ENCODE measurements around the gene SLC5A3. TPM values are rescaled to one million over a fixed set of nuclear protein-coding genes. Genes with fewer than 3 reads are reported as not detected.

SLC5A3 gene
- total RNA-seq, 1 donor from 2014 or later: 68.2 TPM

DNA sequence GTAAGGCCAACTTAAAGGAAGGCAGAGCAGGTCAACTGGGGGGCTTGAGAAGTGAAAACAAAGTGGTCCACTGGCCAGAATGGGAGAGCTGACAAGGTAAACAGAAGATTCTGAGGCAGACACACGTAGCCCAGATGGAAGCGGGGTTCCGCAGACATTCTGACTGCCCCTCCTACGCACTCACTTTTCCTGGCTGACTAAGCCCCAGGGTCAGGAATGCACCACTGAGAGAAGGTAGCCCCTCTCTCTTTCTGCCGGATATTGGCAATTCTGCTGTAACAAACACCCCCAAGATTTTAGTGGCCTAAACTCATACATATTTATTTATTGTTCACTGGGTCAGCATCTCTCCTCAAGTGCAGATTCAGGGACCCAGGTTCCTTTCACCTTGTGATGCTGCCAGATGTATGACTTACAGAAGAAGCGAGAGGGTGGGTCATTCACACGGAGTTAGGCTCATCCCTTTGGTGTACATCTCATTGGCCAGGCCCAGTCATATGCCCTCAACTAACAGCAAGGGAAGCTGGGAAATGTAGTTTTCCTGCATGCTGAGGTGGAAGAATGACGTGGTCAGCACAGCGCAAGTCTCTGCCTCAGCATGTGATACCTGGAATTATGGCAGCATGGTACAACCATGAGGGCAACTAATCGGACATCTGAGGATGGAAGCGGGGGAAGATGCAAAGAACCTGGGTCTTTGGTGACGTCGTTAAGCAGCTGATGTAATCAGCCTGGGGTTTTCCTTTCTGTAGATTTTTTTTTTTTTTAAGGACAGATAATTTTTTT lies 43.4 kb upstream of the SLC5A3 start:
- TF ChIP-seq CTCF (IDR thresholded peaks at IDR 0.05): no peak
- Mint-ChIP-seq H3K4me1 (ENCODE audit: unreplicated experiment) (peaks cover 26% of the 10 kb centered on the region), H3K36me3 (ENCODE audit: unreplicated experiment) (peaks cover 9% of the 10 kb centered on the region), H3K9me3 (ENCODE audit: unreplicated experiment) (peaks cover 3% of the 10 kb centered on the region), H3K27me3 (ENCODE audit: unreplicated experiment) (no peaks in the 10 kb centered on the region), H3K4me3 (ENCODE audit: unreplicated experiment) (no peak overlapping the region), H3K27ac (ENCODE audit: unreplicated experiment) (no peak overlapping the region)
- DNase-seq (ENCODE audit: extremely low spot score, unreplicated experiment): no peak

- Mint-ChIP-seq H3K27ac (ENCODE audit: unreplicated experiment) (no peak overlapping the region), H3K27me3 (ENCODE audit: unreplicated experiment) (no peaks in the 10 kb centered on the region), H3K4me1 (ENCODE audit: unreplicated experiment) (peaks cover 44% of the 10 kb centered on the region), H3K4me3 (ENCODE audit: unreplicated experiment) (no peak overlapping the region), H3K9me3 (ENCODE audit: unreplicated experiment) (peaks cover 7% of the 10 kb centered on the region), H3K36me3 (ENCODE audit: unreplicated experiment) (peaks cover 9% of the 10 kb centered on the region)
- no peak for TF ChIP-seq CTCF (IDR thresholded peaks at IDR 0.05)
- DNase-seq (ENCODE audit: extremely low spot score, unreplicated experiment): no peak
Observed at GRCh38 chr21:34031835-34032370, 41.5 kb upstream of the SLC5A3 start.

- Mint-ChIP-seq H3K27me3 (ENCODE audit: unreplicated experiment) (no peaks in the 10 kb centered on the region), H3K4me1 (ENCODE audit: unreplicated experiment) (peaks cover 63% of the 10 kb centered on the region), H3K9me3 (ENCODE audit: unreplicated experiment) (peaks cover 7% of the 10 kb centered on the region), H3K36me3 (ENCODE audit: unreplicated experiment) (peaks cover 6% of the 10 kb centered on the region), H3K4me3 (ENCODE audit: unreplicated experiment) (peak overlapping the region; percentile 34), H3K27ac (ENCODE audit: unreplicated experiment) (peak overlapping the region; percentile 91)
- TF ChIP-seq CTCF (IDR thresholded peaks at IDR 0.05): peak; percentile 39
- peak; percentile 66 for DNase-seq (ENCODE audit: extremely low spot score, unreplicated experiment)
Observed at GRCh38 chr21:34034369-34035014, 38.9 kb upstream of the SLC5A3 start.

- peak; percentile 34 for DNase-seq (ENCODE audit: extremely low spot score, unreplicated experiment)
- Mint-ChIP-seq H3K27ac (ENCODE audit: unreplicated experiment) (peak overlapping the region; percentile 91), H3K27me3 (ENCODE audit: unreplicated experiment) (no peaks in the 10 kb centered on the region), H3K4me3 (ENCODE audit: unreplicated experiment) (no peak overlapping the region), H3K4me1 (ENCODE audit: unreplicated experiment) (peaks cover 66% of the 10 kb centered on the region), H3K9me3 (ENCODE audit: unreplicated experiment) (peaks cover 4% of the 10 kb centered on the region), H3K36me3 (ENCODE audit: unreplicated experiment) (peaks cover 6% of the 10 kb centered on the region)
- TF ChIP-seq CTCF (IDR thresholded peaks at IDR 0.05): no peak
Observed at GRCh38 chr21:34035619-34036354, 37.6 kb upstream of the SLC5A3 start.

Data from osteocyte (in vitro differentiated cells).